RCC 7860 (cell line): ENCODE measurements around the gene MZF1.
"Not testable (repeated sequence)": the region's sequence is repeated elsewhere in the genome, so short reads cannot be mapped to it uniquely, and the experiment has no call there.

Experiments used
- DNase-seq: peaks from one replicate; pipeline ENCODE4 v3.0.0-alpha.2; 2015; ENCODE audit warnings: low spot score
- FAIRE-seq: peaks from 2 replicates; lab custom pipeline; 2012; peaks lifted over from hg19 to GRCh38; lab: Jason Lieb, UNC

Gene MZF1

DNA sequence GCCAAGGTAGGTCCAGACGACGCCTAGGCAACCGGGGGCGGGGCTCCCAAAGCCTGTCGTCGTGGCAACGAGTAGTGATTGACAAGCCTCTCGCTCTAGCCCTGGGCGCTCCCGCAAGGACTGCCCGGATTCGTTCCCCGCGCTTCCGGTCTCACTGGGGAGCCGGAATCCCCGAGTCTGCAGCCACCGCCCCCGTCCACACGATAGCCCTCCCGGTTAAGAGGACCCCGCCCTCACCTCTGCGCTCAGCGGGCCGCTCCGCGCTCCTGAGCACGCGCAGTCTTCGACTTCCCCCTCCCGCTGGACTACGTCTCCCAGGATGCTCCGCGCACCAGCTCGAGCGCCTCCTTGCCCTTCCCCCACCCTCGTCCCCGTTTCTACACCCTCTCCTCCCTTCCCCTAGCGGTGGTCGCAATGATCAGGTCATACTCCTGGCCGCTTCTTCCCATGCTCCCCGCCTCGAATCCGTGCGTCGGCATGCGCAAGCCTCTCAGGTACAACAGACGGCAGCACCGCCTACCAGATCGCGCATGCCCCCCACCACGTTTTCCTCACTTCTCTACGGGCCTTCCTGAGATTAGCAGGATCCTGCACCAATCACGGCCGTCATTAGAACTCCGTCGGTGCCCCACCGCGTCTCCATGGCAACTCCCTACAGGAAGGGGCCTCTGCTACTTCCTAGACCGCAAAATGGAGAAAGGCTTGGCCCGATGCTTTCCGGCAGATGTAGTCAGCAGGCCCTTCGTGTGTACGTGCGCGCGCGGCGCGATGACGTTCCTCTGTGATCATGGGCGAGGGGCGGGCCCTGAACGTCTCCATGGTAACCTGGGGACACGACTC lies at the start of gene MZF1:
TSS of gene MZF1 (minus strand) at position 518 of the 840 bp plus-strand sequence. CDS start 1,946 bp downstream, outside the sequence.
- FAIRE-seq, result peak; percentile 79
- peak; percentile 99 for DNase-seq

- not testable (repeated sequence) for DNase-seq, FAIRE-seq
Measured at GRCh38 chr19:58607213-58607612, 34.1 kb upstream of the MZF1 start.

- not testable (repeated sequence) for FAIRE-seq
Measured at GRCh38 chr19:58606251-58606896, 33.2 kb upstream of the MZF1 start.

DNA sequence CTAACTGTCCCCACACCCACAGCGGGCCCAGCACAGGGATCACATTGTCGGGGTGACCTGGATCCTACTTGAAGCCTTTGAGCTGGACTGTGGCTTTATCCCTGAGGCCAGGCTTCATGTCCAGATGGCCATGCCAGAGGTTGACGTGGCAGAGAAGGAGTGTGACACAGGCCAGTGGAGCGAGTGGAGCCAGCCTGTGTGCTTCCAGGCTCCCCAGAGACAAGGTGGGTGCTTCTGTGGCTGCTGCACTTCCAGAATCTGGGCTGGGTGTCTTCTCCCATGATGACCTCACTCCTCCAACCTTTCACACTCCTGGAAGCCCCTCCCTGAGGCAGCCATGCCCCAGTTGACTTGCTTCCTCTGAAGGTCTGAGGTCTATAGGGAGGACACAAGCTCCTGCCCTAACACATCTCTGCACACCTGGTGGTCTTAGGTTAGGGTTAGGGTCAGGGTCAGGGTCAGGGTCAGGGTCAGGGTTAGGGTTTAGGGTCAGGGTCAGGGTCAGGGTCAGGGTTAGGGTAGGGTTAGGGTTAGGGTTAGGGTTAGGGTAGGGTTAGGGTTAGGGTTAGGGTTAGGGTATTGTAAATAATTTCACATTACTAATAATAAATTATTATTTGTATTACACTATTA lies 13.1 kb upstream of the MZF1 start:
- no peak for FAIRE-seq

More at GRCh38 chr19:58606251-58606896, 33.2 kb upstream of the MZF1 start:
- DNase-seq, result not testable (repeated sequence)

DNA sequence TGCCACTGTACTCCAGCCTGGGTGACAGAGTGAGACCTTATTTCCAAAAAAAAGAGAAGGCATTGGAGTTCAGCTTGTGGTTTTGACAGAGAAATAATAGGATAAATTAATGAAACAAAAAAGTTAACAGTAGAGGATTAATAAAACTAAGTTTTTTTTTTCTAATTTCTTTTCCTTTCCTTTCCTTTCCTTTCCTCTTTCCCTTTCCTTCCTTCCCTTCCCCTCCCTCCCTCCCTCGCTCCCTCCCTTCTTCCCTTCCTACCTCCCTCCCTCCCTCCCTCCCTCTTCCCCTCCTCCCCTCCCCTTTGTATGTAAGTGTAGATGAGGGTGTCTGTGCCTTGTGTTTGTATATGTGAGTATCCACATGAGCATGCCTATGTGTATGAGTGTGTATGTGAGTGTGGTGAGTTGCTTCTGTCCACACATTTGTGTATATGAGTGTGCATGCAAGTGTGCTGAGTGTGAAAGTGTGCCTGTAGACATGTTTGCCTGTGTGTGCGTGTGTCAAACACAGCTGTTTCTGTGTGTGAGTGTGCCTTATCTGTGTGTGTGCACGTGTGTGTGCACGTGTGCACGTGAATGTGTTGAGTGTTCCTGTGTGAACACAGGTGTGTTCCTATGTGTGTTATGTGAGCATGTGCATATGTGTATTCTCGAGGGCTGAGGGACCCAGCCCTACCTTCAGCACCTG lies 12.5 kb upstream of the MZF1 start:
- no peak for FAIRE-seq

More for the DNA sequence above, 13.1 kb upstream of the MZF1 start:
- no peak for DNase-seq

DNA sequence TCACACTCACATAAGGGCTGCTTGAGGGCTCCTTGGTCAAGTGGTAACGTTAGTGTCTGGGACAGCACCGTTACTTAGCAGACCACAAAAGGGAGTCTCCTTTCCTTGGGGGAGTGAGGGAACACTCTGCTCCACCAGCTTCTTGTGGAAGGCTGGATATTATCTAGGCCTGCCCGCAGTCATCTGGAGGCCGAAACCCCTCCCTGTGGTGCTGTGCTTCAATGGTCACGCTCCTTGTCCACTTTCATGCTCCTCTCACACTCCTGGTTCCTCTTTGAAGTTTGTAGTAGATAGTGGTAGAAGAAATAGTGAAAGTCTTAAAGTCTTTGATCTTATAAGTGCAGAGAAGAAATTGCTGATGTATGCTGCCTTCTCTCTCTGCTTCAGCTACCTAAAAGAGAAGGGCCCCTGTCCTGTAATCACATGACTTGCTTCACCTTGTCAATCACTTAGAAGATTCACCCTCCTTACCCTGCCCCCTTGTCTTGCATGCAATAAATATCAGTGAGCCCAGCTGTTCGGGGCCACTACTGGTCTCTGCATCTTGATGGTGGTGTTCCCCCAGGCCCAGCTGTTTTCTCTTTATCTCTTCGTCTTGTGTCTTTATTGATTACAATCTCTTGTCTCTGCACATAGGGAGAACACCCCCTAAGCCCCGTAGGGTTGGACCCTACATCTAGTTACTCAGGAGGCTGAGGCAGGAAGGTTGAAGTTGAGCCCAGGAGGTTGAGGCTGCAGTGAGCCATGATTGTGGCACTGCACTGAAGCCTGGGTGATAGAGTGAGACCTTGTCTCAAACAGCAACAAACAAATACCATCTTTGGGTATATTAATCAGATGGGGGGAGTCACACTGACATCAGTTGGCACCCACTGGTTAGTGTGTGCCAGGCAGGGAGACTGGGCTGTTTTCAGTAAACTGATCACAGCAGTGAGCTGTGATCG lies 11.6 kb upstream of the MZF1 start:
- DNase-seq (no peak), FAIRE-seq (no peak)

More for the DNA sequence above, 12.5 kb upstream of the MZF1 start:
- DNase-seq, result no peak

DNA sequence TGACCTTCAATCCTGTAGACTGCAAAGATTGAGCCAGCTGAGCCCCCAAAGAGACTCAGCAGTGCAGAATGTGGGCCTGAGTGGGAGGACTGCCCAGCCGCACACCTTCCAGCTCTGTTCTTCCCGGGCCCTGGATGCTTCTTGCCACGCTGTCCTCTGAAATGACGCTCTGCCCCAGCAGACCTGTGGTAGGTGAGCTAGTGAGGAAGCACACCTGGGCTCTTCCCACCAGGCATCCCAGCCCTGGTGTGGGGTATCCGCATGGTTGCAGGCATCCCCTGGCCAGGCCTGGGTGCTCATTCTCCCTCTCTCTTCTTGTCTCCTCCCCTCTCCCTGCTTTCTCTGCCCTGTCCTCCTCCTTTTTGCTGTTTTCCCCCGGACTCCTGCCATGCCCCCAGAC lies 9.8 kb upstream of the MZF1 start:
- DNase-seq, result no peak
- no peak for FAIRE-seq

- no peak for FAIRE-seq
Measured at GRCh38 chr19:58581227-58582141, 8.3 kb upstream of the MZF1 start.

DNA sequence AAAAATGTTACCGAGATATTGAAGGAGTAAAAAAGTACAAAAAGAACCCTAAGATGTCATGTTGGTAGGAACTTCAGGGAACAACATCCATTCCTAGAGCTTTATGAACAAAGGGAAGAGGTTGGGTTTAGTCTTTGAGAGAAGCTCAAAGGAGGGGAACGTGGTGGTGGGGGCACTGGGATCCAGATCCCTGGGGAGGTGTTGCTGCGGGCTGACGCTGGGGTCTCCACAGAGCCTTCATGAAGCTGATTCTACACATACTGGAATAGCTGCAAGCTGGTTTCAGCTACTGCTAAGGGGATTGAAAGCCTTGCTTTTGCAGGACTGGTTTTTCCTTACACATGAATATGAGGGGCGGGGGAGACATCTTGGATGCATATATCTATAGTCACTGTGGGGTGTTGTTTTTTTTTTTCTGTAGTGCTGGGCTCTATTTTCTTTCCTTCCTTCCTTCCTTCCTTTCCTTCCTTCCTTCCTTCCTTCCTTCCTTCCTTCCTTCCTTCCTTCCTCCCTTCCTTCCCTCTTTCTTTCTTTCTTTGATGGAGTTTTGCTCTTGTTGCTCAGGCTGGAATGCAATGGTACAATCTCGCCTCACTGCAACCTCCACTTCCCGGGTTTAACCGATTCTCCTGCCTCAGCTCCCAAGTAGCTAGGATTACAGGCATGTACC lies 6.5 kb upstream of the MZF1 start:
- no peak for FAIRE-seq

More at GRCh38 chr19:58581227-58582141, 8.3 kb upstream of the MZF1 start:
- DNase-seq, result no peak

GRCh38 chr19:58578012-58578925 lies 5.1 kb upstream of the MZF1 start:
- no peak for DNase-seq
- no peak for FAIRE-seq

More for the DNA sequence above, 6.5 kb upstream of the MZF1 start:
- no peak for DNase-seq

GRCh38 chr19:58577581-58577980 lies 4.4 kb upstream of the MZF1 start:
- not testable (repeated sequence) for FAIRE-seq, DNase-seq

GRCh38 chr19:58575183-58576041 lies 2.3 kb upstream of the MZF1 start:
- FAIRE-seq, result no peak
- DNase-seq, result peak; percentile 84

DNA sequence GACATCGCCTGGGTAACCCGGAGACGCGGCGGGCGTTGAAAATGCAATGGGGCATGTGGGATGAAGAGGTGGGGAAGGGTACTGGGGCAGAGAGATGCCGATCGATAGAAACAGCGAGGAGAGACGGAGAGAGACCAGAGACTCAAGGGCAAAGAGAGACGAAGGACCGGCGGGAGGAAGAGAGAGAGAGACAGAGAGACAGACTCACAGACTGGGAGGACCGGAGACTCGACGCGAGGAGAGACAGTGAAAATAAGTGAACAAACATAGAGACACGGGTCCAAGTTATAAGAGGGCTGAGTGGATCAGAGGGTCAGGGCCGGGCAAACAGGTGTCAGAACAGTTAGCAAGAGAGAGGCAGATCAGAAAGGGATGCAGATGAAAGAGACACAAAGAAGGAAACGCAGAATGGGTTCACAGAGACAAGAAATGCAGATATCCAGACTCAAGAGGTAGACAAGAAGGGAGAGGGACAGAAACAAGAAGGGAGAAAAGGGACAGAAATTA lies 576 bp upstream of the MZF1 start:
- DNase-seq (peak; percentile 8), FAIRE-seq (no peak)

- no peak for FAIRE-seq
- no peak for DNase-seq
Measured at GRCh38 chr19:58572026-58572817, 913 bp downstream of the MZF1 start.

- DNase-seq, result no peak
- FAIRE-seq, result no peak
Measured at GRCh38 chr19:58571575-58571947, 1.6 kb downstream of the MZF1 start.
